Activated CD4-positive, alpha-beta T cell treated with anti-CD3 and anti-CD28 coated beads for 1 hour (primary cell): ENCODE results near the gene ZNF574.
"Not testable (repeated sequence)": the region's sequence is repeated elsewhere in the genome, so short reads cannot be mapped to it uniquely, and the experiment has no call there.

Experiments used
- DNase-seq: peaks from one replicate; pipeline ENCODE4 v3.0.0-alpha.2; 2020

Gene ZNF574

GRCh38 chr19:42080764-42081375, 4.9 kb downstream of the ZNF574 start:
- DNase-seq: no peak

DNA sequence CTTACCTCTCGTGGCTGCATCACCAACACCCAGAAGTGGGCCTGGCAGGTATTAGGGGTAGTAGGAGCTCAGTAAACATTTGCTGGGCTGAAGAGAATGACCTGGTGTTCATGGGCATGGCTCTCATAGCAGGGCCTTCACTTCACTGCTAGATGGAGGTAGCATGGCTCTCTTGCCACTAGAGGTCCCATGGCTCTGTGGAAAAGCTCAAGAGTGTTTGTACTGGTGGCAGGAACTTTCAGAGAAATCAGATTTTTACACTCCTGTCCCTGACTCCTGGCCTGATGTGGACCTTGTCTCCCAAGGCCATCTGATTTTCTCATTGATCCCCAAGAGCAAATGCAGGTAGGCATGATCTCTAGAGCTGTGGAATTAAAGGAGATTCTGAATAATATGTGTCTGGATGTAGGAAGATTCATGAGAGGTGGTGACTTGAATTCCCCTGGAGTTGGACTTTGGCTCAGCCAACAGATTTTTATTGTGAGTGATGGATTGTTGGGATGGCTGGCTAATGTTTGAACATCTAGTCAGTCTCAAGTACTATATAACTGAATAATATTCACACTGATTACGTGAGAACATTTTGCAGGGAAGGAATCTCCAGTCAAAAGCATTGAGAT, 5.7 kb downstream of the ZNF574 start:
- DNase-seq: no peak

DNA sequence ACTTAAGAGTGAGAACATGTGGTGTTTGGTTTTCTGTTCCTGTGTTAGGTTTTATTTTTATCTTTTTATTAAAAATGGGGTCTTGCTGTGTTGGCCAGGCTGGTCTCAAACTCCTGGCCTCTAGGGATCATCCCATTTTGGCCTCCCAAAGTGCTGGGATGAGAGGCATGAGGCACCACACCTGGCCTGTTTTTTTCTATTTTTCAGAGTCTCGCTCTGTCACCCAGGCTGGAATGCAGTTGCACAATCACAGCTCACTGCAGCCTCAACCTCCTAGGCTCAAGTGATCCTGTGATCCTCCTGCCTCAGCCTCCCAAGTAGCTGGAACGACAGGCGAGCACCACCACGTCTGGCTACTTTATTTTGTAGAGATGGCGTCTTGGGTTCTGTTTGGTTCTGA, 7.6 kb downstream of the ZNF574 start:
- no peak for DNase-seq

DNA sequence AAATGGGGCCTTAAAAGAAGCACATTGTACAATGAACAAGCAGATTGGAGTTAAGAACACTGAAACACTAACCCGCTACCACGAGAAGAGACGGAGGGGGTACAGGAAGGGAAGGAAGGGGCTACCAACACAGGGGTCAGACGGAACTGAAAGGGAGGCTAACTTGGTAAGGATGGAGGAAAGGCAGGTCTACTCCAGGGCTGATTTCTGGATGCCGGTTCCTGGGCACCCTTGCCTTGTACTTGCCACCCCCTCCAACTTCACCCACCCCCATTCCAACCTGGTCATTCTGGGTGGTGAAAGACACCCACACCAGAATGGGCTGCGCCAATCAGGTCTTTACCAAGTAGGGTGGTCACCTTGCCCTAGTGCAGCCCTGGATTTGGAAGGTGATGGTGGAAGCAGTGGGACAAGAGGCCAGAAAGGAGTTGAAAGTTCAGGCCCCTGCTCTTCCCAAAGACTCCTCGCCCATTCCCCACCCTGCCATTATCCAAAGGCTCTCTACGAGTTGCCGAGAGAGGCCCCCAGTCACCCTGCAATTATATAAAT, 10.3 kb downstream of the ZNF574 start:
- DNase-seq: no peak

GRCh38 chr19:42086770-42087550, 11.0 kb downstream of the ZNF574 start:
- DNase-seq: no peak

DNA sequence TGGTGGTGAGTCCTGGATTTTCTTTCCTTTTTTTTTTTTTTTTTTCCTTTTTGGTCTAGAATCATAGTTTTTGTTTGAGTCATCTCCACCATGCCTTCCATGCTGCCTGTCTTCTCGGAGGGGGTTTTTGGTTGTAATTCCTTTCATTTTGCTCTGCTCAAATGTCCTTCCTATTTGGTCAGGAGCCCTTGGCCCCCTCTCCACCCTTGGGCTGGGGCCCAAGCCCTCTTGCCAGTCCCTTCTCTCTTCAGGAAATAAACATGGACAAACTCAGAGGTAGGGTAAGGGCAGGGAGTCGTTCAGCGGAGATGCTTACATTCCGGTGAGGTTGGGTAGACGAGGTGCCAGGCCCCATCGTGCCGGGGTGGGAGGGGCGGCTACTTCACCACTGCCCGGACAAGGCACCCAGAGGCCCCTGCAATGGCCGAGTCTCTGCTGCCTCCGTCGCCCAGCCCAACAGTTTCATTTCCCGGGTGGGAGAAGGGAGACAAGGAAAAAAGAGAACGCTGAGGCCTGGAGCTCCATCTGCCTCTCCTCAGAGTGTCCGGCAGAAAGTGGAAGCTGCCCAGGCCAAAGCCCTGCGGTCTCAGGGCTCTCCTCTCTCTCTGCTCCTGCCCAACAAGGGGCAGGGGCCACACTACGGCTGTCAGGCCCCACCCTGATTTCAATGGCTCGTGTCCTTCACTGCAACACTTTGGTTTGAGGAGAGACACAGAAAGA, 12.7 kb downstream of the ZNF574 start:
- no peak for DNase-seq

DNA sequence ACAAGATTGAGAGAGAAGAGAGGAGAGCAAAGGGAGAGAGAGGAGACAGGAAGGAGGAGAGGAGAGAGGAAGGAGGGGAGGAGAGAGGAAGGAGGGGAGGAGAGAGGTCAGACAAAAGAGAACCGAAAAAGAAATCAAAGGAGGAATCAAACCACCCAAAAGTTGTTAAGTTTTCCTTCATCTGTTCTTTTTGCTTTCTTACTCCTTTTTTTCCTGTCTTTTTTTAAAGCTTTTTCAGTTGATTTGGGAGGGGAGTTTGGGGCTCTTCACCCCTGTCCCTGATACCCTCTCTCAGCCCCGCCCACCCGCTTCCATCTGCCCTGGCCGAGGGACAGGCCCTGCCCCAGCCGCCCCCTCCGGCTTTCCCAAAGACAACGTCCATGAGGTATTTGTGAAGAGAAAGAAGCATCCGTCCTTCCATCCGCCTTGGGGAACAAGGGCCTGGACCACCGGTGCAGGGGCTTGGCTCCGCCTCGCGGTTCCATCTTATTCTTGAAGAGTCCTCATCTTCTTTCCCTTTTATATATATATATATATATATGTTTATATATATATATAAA, 13.3 kb downstream of the ZNF574 start:
- no peak for DNase-seq

DNA sequence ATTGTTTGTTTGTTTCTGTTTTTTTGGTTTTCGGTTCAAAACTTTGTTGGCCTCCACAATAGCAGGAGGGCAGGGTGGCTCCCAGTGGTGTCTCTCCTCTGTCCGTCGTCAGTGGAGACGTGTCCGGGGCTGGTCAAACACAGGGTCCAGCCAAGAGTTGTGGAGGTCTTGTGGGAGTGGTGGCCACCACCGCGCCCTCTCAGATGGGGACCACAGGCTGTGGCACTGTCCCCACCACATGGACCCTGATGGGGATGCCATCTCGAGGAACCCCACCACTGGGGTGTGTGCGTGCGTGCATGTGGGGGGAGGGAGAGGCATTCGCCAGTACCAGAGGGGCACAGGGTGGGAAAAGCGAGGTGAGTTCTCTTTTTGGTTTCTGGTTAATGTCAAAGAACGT, 13.8 kb downstream of the ZNF574 start:
- DNase-seq: no peak

DNA sequence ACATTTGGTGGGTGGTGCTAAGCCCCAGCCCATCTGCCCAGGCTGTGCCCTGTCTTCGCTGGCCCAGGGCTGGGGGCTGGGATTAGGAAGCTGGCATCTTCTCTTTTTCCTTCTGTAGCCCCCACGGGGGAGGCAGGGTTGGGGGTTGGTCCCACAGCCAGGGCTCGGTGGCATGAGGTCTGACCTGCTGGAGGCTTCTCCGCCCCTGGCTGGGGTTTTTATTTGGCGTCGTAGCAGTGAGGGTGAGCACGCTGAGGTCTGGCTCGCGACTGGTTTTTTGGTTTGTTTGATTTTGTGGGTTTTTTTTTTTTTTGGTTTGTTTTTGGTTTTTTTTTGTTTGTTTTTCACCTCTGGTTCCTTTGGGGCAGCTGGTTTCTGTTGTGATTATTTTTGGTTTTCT, 14.7 kb downstream of the ZNF574 start:
- DNase-seq: no peak

DNA sequence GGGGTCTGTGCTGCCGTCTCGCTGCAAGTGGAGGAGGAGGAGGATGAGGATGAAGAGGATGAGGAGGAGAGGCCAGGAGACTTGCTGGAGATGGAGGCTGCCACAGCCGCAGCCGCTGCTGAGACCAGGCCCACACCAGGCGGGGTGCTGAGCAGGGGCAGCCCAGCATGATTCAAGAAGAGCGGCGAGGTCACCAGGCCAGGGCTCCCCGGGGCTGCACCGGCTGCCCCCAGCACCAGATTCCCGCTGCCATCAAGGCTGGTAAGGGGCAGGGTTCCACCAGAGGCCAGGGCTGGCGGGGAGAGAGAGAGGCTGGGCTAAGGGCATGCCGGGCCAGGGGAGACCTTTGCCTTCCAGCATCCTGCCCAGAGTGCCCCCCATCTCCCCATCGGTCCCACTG, 15.3 kb downstream of the ZNF574 start:
- no peak for DNase-seq

DNA sequence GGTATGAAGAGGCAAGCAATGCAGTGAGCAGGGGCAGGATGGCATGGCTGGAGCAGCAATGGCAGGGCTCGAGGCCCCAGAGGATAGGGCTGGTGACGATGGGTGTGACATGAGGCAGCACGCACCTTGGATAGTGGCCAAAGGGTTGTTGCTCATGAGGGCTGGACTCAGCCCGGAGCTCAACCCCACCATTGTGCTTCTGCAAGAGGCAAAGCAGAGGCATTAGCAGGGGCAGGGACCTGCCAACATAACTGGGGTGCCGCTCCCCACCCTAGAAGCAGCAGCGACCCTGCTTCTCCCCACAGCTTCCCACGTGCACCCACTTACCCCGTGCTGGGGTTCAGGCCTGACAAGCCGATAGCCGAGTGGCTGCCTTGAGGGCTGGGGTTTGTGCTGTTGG, 15.8 kb downstream of the ZNF574 start:
- DNase-seq: no peak

GRCh38 chr19:42092350-42092749, 16.4 kb downstream of the ZNF574 start:
- DNase-seq: peak; percentile 29

DNA sequence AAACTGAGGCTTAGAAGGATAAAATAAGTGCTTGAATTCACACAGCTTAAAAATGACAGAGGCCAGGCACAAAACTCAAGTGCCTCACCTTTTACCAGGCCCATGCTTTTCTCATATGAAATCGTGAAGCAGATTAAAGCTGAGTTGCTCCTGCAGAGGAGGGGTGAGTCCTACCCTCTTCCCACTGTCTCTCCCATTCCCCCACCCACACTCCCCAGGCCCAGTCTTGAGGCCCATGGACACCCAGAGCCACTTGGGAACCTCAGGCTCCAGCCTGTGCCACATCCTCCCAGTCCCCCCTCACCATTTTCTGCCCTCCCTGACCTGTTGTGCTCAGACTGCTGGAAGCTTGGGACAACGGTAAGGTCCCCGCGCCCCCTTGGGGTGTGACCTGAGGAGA, 17.5 kb downstream of the ZNF574 start:
- DNase-seq: no peak

- DNase-seq: no peak
Observed at GRCh38 chr19:42093926-42094325, 18.0 kb downstream of the ZNF574 start.

DNA sequence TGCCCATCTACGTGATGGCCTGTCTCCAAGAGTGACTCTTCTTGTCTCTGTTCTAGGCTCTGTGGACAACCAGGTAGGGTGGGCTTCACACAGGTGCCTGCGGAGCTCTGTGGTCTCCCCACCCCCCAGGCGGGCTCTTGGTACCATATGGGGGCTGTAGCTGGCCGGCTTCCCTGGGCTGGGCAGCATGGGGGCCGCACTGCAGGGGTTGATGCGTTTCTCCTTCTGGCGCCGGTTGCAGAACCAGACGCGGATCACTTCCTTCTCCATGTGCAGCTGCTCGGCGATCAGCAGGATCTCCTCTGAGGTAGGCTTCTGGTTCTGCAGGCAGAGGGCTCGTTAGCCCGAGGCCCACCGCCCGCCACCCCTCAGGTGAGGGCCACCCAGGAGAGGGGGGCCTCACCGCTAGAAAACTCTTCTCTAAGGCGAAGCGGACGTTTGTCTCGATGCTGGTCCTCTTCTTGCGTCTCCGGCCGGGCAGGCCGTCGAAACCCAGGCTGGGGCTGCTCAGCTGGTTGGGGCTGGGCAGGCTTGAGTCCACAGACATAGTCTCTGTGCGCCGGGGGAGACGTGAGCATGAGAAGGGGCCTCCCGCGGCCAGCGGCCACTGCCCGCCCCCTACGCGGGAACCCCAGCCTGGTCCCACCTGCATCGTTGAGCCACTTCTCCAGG, 19.3 kb downstream of the ZNF574 start:
- no peak for DNase-seq

DNA sequence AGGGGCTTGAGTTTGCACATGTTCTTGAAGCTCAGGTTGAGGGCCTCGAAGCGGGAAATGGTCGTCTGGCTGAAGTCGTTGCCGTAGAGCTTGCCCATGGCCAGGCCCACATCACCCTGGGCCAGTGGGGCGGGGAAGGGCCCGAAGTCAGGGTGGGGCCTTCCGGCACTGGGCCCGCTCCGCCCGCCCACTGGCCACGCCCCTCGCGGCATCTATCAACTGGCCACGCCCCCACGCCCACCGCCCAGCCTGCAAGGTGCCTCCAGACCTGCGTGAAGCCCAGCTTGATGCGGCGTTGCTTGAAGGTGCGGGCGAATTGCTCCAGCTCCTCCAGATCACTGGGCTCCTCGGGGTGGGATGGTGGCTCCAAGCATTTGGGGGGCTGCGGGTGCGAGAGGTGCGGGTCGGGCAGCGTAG, 19.9 kb downstream of the ZNF574 start:
- DNase-seq: no peak

GRCh38 chr19:42096255-42096837, 20.4 kb downstream of the ZNF574 start:
- no peak for DNase-seq

GRCh38 chr19:42097461-42097860, 21.5 kb downstream of the ZNF574 start:
- no peak for DNase-seq

- no peak for DNase-seq
Observed at GRCh38 chr19:42098781-42099180, 22.8 kb downstream of the ZNF574 start.

GRCh38 chr19:42099336-42099925, 23.5 kb downstream of the ZNF574 start:
- DNase-seq: no peak

DNA sequence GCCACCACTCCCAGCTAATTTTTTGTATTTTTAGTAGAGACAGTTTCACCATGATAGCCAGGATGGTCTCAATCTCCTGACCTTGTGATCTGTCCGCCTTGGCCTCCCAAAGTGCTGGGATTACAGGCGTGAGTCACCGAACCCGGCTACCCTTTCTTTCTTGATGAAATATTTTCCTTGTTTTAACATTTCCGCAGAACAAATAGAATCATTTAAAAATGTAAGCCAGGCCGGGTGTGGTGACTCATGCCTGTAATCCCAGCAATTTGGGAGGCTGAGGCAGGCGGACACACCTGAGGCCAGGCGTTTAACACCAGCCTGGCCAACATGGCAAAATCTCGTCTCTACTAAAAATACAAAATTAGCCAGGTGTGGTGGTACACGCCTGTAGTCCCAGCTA, 24.3 kb downstream of the ZNF574 start:
- DNase-seq: not testable (repeated sequence)

DNA sequence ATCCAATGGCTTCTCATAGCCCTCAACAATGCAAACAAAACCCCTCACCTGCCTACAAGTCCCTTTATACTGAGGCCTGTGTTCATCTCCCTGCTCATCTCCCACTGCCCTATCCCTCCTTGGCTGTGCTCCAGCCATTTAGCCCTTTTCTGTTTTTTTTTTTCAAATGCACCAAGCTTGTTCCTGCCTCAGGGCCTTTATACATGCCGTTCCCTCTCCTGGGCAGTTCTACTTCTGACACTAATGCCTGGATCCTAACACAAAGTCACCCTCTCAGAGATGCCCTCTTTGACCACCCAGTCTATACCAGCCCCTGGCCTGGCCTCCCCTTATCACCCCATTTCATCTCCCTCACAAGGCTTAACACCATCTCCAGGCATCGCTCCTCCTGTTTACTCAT, 26.9 kb downstream of the ZNF574 start:
- DNase-seq: no peak
